ENCODE measurements around the gene RALBP1. TPM values are rescaled to one million over a fixed set of nuclear protein-coding genes. Genes with fewer than 3 reads are reported as not detected.

The RALBP1 gene
- total RNA-seq, 3 donors from 2014 or later = 51.1 to 80.3 (median 51.1) TPM

DNA sequence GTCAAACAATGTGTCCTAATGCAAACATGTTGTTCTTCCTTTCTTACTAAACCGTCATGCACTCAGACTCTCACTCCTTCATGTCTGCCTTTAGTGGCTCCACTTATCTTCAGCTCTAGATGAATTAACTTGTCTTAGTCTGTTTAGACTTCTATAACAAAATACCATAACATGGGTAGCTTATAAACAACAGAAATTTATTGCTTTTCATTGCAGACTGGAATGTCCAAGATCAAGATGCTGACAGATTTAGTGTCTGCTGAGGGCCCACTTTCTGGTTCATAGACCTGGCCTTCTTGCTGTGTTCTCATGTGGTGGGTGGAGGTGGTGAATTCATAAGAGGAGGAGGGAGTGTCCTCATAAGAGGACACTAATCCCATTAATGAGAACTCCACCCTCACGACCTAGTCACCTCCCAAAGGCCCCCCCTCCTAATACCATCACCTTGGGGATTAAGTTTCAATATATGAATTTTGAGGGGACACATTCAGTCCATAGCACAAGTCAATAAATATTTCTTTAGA lies 32.3 kb downstream of the RALBP1 start:
- intact Hi-C loops (cut with DNase I, micrococcal nuclease) = no loop called here
- ATAC-seq (no peak), DNase-seq (no peak)
- Histone ChIP-seq H3K4me3 (no peak overlapping the region), H3K9me3 (peaks cover 7% of the 10 kb centered on the region), H3K36me3 (ENCODE audit: low read depth) (no peaks in the 10 kb centered on the region), H3K4me1 (ENCODE audit: low read depth) (peaks cover 3% of the 10 kb centered on the region)
- TF ChIP-seq, protein P1, sequence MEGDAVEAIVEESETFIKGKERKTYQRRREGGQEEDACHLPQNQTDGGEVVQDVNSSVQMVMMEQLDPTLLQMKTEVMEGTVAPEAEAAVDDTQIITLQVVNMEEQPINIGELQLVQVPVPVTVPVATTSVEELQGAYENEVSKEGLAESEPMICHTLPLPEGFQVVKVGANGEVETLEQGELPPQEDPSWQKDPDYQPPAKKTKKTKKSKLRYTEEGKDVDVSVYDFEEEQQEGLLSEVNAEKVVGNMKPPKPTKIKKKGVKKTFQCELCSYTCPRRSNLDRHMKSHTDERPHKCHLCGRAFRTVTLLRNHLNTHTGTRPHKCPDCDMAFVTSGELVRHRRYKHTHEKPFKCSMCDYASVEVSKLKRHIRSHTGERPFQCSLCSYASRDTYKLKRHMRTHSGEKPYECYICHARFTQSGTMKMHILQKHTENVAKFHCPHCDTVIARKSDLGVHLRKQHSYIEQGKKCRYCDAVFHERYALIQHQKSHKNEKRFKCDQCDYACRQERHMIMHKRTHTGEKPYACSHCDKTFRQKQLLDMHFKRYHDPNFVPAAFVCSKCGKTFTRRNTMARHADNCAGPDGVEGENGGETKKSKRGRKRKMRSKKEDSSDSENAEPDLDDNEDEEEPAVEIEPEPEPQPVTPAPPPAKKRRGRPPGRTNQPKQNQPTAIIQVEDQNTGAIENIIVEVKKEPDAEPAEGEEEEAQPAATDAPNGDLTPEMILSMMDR (IDR thresholded peaks at IDR 0.05) = no peak

DNA sequence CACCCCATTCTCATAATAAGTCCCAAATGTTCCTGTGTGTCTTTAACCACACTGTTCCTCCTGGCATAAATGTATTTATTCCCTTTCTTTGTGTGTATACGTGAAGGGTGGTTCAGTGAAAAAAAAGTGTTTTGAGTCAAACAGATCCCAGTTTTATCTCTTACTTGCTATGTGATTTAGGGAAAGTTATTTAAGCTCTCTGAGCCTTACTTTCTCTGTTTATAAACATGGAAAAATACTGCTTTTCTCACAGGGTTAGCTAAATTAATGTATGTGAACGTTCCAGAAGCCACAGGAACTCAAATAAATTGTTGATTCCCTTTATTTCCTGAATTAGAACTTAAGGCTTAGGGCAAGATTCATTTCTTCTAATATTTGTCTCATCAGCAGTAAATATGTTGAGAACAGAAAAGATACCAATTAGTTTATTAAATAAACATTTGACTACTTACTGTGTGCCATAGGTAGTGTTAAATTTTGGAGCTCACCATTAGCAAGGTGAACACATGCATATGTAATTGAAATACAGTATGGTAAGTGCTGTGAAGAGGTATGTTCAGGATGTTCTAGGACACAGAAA lies 33.2 kb downstream of the RALBP1 start:
- Histone ChIP-seq H3K36me3 (ENCODE audit: low read depth) (no peaks in the 10 kb centered on the region), H3K4me1 (ENCODE audit: low read depth) (peaks cover 3% of the 10 kb centered on the region), H3K4me3 (no peak overlapping the region), H3K9me3 (no peaks in the 10 kb centered on the region)
- DNase-seq (no peak), ATAC-seq (no peak)
- intact Hi-C loops (cut with DNase I, micrococcal nuclease) = no loop called here
- TF ChIP-seq, protein P1 (IDR thresholded peaks at IDR 0.05) = no peak

DNA sequence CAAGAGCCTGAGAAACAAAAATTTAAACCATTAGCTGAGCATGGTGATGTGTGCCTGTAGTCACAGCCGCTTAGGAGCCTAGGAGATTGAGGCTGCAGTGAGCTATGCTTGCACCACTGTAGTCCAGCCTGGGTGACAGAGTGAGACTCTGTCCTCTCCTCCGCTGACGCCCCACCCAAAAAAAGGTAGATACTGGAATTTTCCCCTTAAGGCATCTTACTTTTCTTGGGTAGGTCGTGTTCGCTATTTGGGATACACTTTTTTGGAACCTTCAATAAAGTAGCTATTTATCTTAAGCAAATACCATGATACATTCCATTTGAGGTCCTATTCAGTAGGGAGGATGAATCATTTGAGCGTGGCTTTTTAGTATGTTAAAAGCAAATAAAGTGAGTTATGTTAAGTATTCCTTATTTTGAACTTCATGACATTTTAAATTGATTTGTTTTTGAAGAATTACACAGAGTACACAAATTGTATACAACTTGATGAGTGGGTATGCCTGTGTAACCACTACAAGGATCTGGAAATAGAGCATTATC lies 38.7 kb downstream of the RALBP1 start:
- no peak for DNase-seq
- no peaks in the 10 kb centered on the region for H3K36me3 ChIP-seq (ENCODE audit: low read depth)
- H3K9me3 ChIP-seq = no peaks in the 10 kb centered on the region
- no peaks in the 10 kb centered on the region for H3K4me1 ChIP-seq (ENCODE audit: low read depth)
- no peak for ATAC-seq
- intact Hi-C loops (cut with DNase I, micrococcal nuclease) = no loop called here
- no peak overlapping the region for H3K4me3 ChIP-seq
- TF ChIP-seq, protein P1 (IDR thresholded peaks at IDR 0.05) = no peak

DNA sequence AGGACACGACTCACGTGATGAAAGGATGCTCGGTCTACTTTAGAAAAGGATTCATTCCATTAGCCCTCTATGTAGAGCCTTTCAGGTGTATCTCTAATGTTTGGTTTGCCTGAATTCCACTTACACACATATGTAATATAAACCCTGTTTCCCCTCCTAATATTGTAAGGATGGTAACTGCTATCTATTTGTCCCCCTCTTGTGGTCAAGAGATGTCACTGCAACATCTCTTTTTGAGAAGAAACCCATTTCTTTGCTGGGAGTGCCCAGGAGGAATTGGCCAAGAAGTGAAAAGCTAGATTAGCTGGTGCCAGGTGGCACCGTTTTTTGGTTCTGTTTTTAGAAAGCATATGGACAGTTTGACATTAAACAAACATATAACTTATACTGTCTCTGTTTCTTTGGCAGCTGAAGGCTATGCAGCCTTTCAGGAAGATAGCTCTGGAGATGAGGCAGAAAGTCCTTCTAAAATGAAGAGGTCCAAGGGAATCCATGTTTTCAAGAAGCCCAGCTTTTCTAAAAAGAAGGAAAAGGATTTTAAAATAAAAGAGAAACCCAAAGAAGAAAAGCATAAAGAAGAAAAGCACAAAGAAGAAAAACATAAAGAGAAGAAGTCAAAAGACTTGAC lies 41.2 kb downstream of the RALBP1 start:
- peak in 1 of 3 donors; percentile 30 for DNase-seq
- H3K36me3 ChIP-seq (ENCODE audit: low read depth) = no peaks in the 10 kb centered on the region
- TF ChIP-seq, protein P1 (IDR thresholded peaks at IDR 0.05) = peak; percentile 67
- H3K9me3 ChIP-seq = no peaks in the 10 kb centered on the region
- intact Hi-C loops (cut with DNase I, micrococcal nuclease) = no loop called here
- ATAC-seq = peak; percentile 72
- H3K4me3 ChIP-seq = no peak overlapping the region
- H3K4me1 ChIP-seq (ENCODE audit: low read depth) = no peaks in the 10 kb centered on the region

DNA sequence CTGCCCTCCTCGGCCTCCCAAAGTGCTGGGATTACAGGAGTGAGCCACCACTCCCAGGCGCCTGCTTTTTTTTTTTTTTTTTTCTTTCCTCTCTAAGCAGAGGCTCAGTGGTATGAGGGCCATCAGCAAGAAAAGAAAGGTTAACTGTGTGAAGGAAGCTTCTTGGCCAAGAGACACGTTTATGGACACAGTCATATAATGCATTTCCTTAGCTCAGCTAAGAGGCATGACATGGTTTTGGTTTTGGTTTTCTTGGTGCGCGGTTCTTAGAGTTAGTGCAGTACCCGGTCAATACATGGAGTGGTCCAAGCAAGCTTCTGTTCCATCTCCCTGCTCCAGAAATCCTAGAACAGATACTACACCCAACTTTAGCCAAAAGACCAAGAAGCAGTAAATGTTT lies 42.6 kb downstream of the RALBP1 start:
- Histone ChIP-seq H3K4me1 (ENCODE audit: low read depth) (no peaks in the 10 kb centered on the region), H3K36me3 (ENCODE audit: low read depth) (no peaks in the 10 kb centered on the region), H3K4me3 (no peak overlapping the region), H3K9me3 (no peaks in the 10 kb centered on the region)
- ATAC-seq (no peak), DNase-seq (no peak)
- intact Hi-C loops (cut with DNase I, micrococcal nuclease) = no loop called here
- TF ChIP-seq, protein P1 (IDR thresholded peaks at IDR 0.05) = no peak

All from mucosa of descending colon (tissue), 3 donors.